IPS DF 4.7 (cell line): ENCODE measurements around the gene TASL.
"Not testable (repeated sequence)": the region's sequence is repeated elsewhere in the genome, so short reads cannot be mapped to it uniquely, and the experiment has no call there.

Source experiments
- DNase-seq: peaks from one replicate; pipeline ENCODE4 v3.0.0-alpha.2; 2013; ENCODE audit warnings: low spot score; ENCODE audit errors: extremely low read depth

Gene TASL, protein sequence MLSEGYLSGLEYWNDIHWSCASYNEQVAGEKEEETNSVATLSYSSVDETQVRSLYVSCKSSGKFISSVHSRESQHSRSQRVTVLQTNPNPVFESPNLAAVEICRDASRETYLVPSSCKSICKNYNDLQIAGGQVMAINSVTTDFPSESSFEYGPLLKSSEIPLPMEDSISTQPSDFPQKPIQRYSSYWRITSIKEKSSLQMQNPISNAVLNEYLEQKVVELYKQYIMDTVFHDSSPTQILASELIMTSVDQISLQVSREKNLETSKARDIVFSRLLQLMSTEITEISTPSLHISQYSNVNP

GRCh38 chrX:30577362-30577991 is at the start of gene TASL:
TASL (minus strand) TSS chrX:30577766; CDS start chrX:30560355, 17,411 bp downstream.
- no peak for DNase-seq

DNA sequence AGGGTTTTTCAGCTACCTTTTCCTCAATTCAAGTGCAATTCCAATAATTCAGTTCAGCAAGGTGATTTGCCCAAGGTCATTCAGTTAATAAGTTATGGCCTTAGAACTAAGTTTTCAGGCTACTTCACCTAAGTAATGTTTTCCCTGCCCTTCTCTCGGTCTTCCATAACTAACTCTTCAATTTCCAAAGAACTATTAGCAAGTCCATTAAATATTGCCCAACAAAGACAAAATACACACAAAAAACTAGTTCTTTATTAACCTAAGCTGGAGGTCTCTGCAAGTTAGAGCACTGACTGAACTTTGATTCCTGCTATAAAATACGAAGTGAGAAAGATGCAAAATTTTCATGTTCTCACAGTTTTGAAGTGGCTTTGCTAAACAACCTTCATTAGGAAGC is 48.8 kb upstream of the TASL start:
- no peak for DNase-seq

DNA sequence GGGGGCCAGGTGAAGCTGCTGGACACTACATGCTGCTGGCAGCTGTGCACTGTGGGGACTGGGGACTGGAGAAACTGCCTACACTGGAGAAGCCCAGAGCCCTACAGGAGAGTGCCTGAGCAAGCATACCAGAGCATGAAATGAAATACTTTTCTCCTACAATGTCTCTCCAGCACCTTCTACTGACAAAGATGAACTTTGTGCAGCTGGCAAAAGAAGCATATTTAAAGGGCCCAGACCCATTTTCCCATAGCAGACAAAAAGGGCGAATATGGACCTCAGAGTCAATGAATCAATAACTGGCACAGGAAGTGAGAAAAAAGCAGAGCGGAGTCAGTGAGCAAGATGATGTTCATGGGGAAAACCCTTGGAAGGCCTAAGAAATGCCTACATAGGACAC is 44.8 kb upstream of the TASL start:
- no peak for DNase-seq

GRCh38 chrX:30620980-30621618 is 43.5 kb upstream of the TASL start:
- no peak for DNase-seq

DNA sequence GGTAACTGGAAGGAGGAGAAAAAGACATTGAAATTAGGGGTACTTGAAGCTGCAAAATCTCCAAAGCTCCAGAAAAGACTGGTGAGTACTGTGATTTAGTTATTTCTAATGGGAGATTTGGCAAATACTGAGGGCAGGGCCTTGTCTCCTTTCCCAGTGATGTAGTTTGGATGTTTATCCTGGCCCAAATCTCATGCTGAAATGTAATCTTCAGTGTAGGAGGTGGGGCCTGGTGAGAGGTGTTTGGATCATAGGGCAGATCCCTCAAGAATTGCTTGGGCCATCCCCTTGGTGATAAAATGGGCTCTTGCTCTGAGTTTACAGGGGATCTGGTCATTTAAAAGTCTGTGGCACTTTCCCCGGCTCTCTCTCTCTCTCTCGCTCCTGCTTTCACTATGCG is 42.6 kb upstream of the TASL start:
- no peak for DNase-seq

GRCh38 chrX:30618160-30618765 is 40.7 kb upstream of the TASL start:
- no peak for DNase-seq

DNA sequence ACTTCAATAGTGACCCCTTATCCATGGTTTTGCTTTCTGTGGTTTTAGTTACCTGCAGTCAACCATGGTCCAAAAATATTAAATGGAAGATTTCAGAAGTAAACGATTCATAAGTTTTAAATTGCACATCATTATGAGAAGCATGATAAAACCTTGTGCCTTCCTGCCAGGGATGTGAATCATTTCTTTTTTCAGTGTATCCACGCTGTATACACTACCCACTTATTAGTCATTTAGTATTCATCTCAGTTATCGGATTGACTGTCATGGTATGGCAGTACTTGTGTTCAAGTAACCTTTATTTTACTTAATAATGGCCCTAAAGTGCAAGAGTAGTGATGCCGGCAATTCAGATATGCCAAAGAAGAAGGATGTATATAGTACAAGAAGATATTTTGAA is 37.7 kb upstream of the TASL start:
- DNase-seq, result no peak

- DNase-seq, result no peak
Measured at GRCh38 chrX:30613721-30614120, 36.2 kb upstream of the TASL start.

DNA sequence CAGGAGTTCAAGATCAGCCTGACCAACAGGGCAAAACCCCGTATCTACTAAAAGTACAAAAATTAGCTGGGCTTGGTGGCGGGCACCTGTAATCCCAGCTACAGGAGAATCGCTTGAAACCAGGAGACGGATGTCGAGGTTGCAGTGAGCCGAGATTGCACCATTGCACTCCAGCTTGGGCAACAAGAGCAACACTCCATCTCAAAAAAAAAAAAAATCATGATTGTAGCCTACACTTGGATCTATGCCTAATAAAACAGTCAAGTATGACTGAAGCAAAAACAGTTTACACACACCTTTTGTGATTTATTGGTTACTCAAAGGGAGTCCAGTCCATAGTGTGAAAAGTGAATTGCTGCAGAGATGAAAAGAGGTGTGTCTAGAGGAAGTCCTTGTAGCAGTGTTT is 34.7 kb upstream of the TASL start:
- no peak for DNase-seq

- DNase-seq, result no peak
Measured at GRCh38 chrX:30610026-30610425, 32.5 kb upstream of the TASL start.

- DNase-seq, result no peak
Measured at GRCh38 chrX:30607155-30607554, 29.6 kb upstream of the TASL start.

- DNase-seq, result not testable (repeated sequence)
Measured at GRCh38 chrX:30600269-30601176, 23.0 kb upstream of the TASL start.

- no peak for DNase-seq
Measured at GRCh38 chrX:30597216-30598012, 19.8 kb upstream of the TASL start.

- no peak for DNase-seq
Measured at GRCh38 chrX:30593440-30594200, 16.1 kb upstream of the TASL start.

DNA sequence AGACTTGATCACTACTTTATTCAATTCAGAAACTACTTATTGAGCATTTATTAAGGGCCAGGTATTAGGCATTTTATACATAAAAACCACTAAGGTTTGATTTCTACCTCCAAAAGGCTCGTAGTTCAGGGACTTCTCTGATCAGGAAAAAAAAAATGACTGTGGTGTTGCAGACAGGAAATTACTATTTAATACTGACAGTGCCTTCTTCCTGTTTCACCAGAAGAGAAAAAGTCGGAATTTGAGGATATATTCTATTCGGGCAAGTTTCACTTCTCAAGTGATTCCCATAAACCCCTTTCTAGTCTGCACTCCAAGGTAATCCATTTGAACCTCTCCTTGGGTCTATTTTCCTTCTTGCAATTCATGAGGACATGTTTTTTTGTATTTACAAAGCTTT is 15.3 kb upstream of the TASL start:
- DNase-seq, result no peak

- no peak for DNase-seq
Measured at GRCh38 chrX:30590368-30590767, 12.8 kb upstream of the TASL start.

GRCh38 chrX:30589146-30589888 is 11.8 kb upstream of the TASL start:
- no peak for DNase-seq

- no peak for DNase-seq
Measured at GRCh38 chrX:30586516-30586915, 8.9 kb upstream of the TASL start.

DNA sequence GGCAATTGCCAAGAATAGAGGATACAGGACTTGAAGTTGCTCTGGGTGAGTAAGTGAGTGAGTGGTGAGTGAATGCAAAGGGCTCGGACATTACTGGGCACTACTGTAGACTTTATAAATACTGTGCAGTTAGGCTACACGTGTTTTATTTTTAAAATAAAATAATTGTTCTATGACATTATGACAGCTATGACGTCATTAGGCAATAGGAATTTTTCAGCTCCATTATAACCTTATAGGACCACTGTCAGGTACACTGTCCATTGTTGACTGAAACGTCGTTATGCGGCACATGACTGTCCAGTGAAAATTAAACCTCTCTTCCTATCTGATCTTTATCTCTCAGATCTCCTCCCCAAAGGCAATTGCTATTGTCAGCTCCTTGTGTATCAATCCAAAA is 5.1 kb upstream of the TASL start:
- DNase-seq, result no peak
